Suppressor macrophage treated with lipopolysaccharide for 4 hours (primary cell): ENCODE measurements around the gene ATP10D.
"Not testable (repeated sequence)": the region's sequence is repeated elsewhere in the genome, so short reads cannot be mapped to it uniquely, and the experiment has no call there.

Experiments
- DNase-seq: peaks from one replicate; pipeline ENCODE4 v3.0.0-alpha.2; 2020

The ATP10D gene

GRCh38 chr4:47490550-47490949, 5.5 kb downstream of the ATP10D start:
- no peak for DNase-seq

- no peak for DNase-seq
Measured at GRCh38 chr4:47493238-47494123, 8.4 kb downstream of the ATP10D start.

GRCh38 chr4:47494124-47494430, 9.0 kb downstream of the ATP10D start:
- DNase-seq = no peak

- DNase-seq = no peak
Measured at GRCh38 chr4:47498899-47499298, 13.8 kb downstream of the ATP10D start.

- peak; percentile 30 for DNase-seq
Measured at GRCh38 chr4:47499700-47500099, 14.6 kb downstream of the ATP10D start.

GRCh38 chr4:47500776-47501175, 15.7 kb downstream of the ATP10D start:
- DNase-seq = no peak

GRCh38 chr4:47505147-47505546, 20.1 kb downstream of the ATP10D start:
- DNase-seq = no peak

- no peak for DNase-seq
Measured at GRCh38 chr4:47505666-47506065, 20.6 kb downstream of the ATP10D start.

GRCh38 chr4:47510506-47511143, 25.6 kb downstream of the ATP10D start:
- DNase-seq = peak; percentile 70

GRCh38 chr4:47513461-47513860, 28.4 kb downstream of the ATP10D start:
- peak; percentile 10 for DNase-seq

GRCh38 chr4:47519239-47519883, 34.3 kb downstream of the ATP10D start:
- peak; percentile 16 for DNase-seq

- peak; percentile 56 for DNase-seq
Measured at GRCh38 chr4:47525154-47525819, 40.2 kb downstream of the ATP10D start.

GRCh38 chr4:47526281-47526680, 41.2 kb downstream of the ATP10D start:
- no peak for DNase-seq

GRCh38 chr4:47528646-47529045, 43.6 kb downstream of the ATP10D start:
- not testable (repeated sequence) for DNase-seq

- no peak for DNase-seq
Measured at GRCh38 chr4:47530801-47531200, 45.7 kb downstream of the ATP10D start.

- DNase-seq = peak; percentile 63
Measured at GRCh38 chr4:47531241-47531953, 46.3 kb downstream of the ATP10D start.

GRCh38 chr4:47531954-47532321, 46.9 kb downstream of the ATP10D start:
- no peak for DNase-seq

- DNase-seq = no peak
Measured at GRCh38 chr4:47532658-47533057, 47.6 kb downstream of the ATP10D start.

GRCh38 chr4:47533689-47534347, 48.7 kb downstream of the ATP10D start:
- no peak for DNase-seq

- no peak for DNase-seq
Measured at GRCh38 chr4:47534772-47535171, 49.7 kb downstream of the ATP10D start.

- DNase-seq = no peak
Measured at GRCh38 chr4:47535567-47536147, 50.6 kb downstream of the ATP10D start.

GRCh38 chr4:47536966-47537365, 51.9 kb downstream of the ATP10D start:
- no peak for DNase-seq
